ENCODE data around the gene ARHGEF6.

ARHGEF6 gene

GRCh38 chrX:136783159-136783558 lies 2.4 kb upstream of the ARHGEF6 start:
- TF ChIP-seq CTCF (IDR thresholded peaks at IDR 0.05; ENCODE audit: insufficient read depth, low read depth, low read length, missing control alignments) = no peak
- no peak overlapping the region for H3K4me3 ChIP-seq (ENCODE audit: low read depth, low read length)
- DNase-seq (ENCODE audit: low read depth) = no peak

GRCh38 chrX:136781180-136781797 lies 557 bp upstream of the ARHGEF6 start:
- no peak for DNase-seq (ENCODE audit: low read depth)
- no peak for TF ChIP-seq CTCF (IDR thresholded peaks at IDR 0.05; ENCODE audit: insufficient read depth, low read depth, low read length, missing control alignments)
- peak overlapping the region; percentile 71 for H3K4me3 ChIP-seq (ENCODE audit: low read depth, low read length)

- H3K4me3 ChIP-seq (ENCODE audit: low read depth, low read length) = peak overlapping the region; percentile 71
- TF ChIP-seq CTCF (IDR thresholded peaks at IDR 0.05; ENCODE audit: insufficient read depth, low read depth, low read length, missing control alignments) = no peak
- peak; percentile 23 for DNase-seq (ENCODE audit: low read depth)
Observed at GRCh38 chrX:136780241-136780640, 491 bp downstream of the ARHGEF6 start.

GRCh38 chrX:136779346-136779781 lies 1.4 kb downstream of the ARHGEF6 start:
- no peak for TF ChIP-seq CTCF (IDR thresholded peaks at IDR 0.05; ENCODE audit: insufficient read depth, low read depth, low read length, missing control alignments)
- DNase-seq (ENCODE audit: low read depth) = peak; percentile 57
- H3K4me3 ChIP-seq (ENCODE audit: low read depth, low read length) = peak overlapping the region; percentile 71

- TF ChIP-seq CTCF (IDR thresholded peaks at IDR 0.05; ENCODE audit: insufficient read depth, low read depth, low read length, missing control alignments) = no peak
- no peak for DNase-seq (ENCODE audit: low read depth)
- H3K4me3 ChIP-seq (ENCODE audit: low read depth, low read length) = peak overlapping the region; percentile 71
Observed at GRCh38 chrX:136778916-136779315, 1.8 kb downstream of the ARHGEF6 start.

GRCh38 chrX:136778020-136778419 lies 2.7 kb downstream of the ARHGEF6 start:
- no peak overlapping the region for H3K4me3 ChIP-seq (ENCODE audit: low read depth, low read length)

More at GRCh38 chrX:136778020-136778419, 2.7 kb downstream of the ARHGEF6 start:
- DNase-seq (ENCODE audit: low read depth) = no peak
- TF ChIP-seq CTCF (IDR thresholded peaks at IDR 0.05; ENCODE audit: insufficient read depth, low read depth, low read length, missing control alignments) = no peak
